Naive thymus-derived CD8-positive, alpha-beta T cell (primary cell): Measurements from ENCODE around the gene PKNOX2. TPM values are rescaled to one million over a fixed set of nuclear protein-coding genes. Genes with fewer than 3 reads are reported as not detected.

Source experiments
- ATAC-seq, 2 donors: fragments of 150-1000 bp; cut with Tn5 transposase in 1 of 2; sonication (Bioruptor Pico), chemical (Tn5 transposase) in 1 of 2; 1 replicate in 1 of 2; 2 replicates in 1 of 2; pipeline ENCODE4 v1.10.0; 2021; ENCODE audit warnings: mild to moderate bottlenecking in 2 of 2, moderate library complexity in 2 of 2
- POLR2A ChIA-PET: fragments of 350-600 bp; sonication (Branson Sonifier 250); formaldehyde crosslinking; loops from one replicate; lab custom pipeline; 2021; ENCODE audit warnings: antibody characterized with exemption; lab: Charles Lee
- DNase-seq, 10 donors: peaks; one replicate each; pipeline versions ENCODE4 v3.0.0 to v3.0.0-alpha.2; 2020 to 2022
- H3K27ac Mint-ChIP-seq, 10 donors: one replicate each; pipeline ENCODE4 v1.8.0; 2020 to 2022; ENCODE audit warnings: mild to moderate bottlenecking in 10 of 10, mixed read lengths in 10 of 10, moderate library complexity in 4 of 10, inconsistent platforms in 1 of 10
- H3K27me3 Mint-ChIP-seq, 5 donors: one replicate each; pipeline ENCODE4 v1.8.0; 2021 to 2022; ENCODE audit warnings: mixed read lengths in 5 of 5
- H3K36me3 Mint-ChIP-seq, 3 donors: one replicate each; pipeline ENCODE4 v1.8.0; 2020 to 2022; ENCODE audit warnings: mixed read lengths in 3 of 3, mild to moderate bottlenecking in 2 of 3, inconsistent platforms in 1 of 3
- H3K4me1 Mint-ChIP-seq, 4 donors: one replicate each; pipeline ENCODE4 v1.8.0; 2021 to 2022; ENCODE audit warnings: mixed read lengths in 4 of 4
- H3K4me3 Mint-ChIP-seq, 10 donors: one replicate each; pipeline ENCODE4 v1.8.0; 2020 to 2022; ENCODE audit warnings: mild to moderate bottlenecking in 10 of 10, mixed read lengths in 10 of 10, moderate library complexity in 6 of 10, inconsistent platforms in 1 of 10
- H3K9me3 Mint-ChIP-seq, 9 donors: one replicate each; pipeline ENCODE4 v1.8.0; 2020 to 2022; ENCODE audit warnings: mixed read lengths in 9 of 9, mild to moderate bottlenecking in 3 of 9, inconsistent platforms in 1 of 9, moderate library complexity in 1 of 9
- polyA plus RNA-seq, 3 donors: library from polyadenylated mRNA; unstranded; fragments of 300-500 nt; fragmentation: Illumina TruSeq; gene quantifications; one replicate each; pipeline ENCODE4 v1.2.3, GENCODE V29; 2021
- total RNA-seq, 8 experiments: library from RNA in 2 of 8; stranded (reverse) in 2 of 8; gene quantifications; one replicate each; pipeline ENCODE4 v1.2.3 and lab custom pipeline; 2021 to 2026

Gene PKNOX2
- total and polyA plus RNA-seq, 5 experiments from 2014 or later, result not detected

- H3K4me3 Mint-ChIP-seq, result no peak overlapping the region
- peaks cover 16 to 66% (median 34%) of the 10 kb centered on the region in 5 donors for H3K27me3 Mint-ChIP-seq
- no peak for ATAC-seq
- DNase-seq, result no peak
- H3K9me3 Mint-ChIP-seq, result no peaks in the 10 kb centered on the region
- peaks cover 3 to 6% (median 4%) of the 10 kb centered on the region in 4 donors for H3K4me1 Mint-ChIP-seq
- POLR2A ChIA-PET, result no interaction called here
- H3K27ac Mint-ChIP-seq, result no peak overlapping the region
- no peaks in the 10 kb centered on the region for H3K36me3 Mint-ChIP-seq
Measured at GRCh38 chr11:125139778-125140177, 24.8 kb upstream of the PKNOX2 start.

GRCh38 chr11:125140233-125140632, 24.3 kb upstream of the PKNOX2 start:
- POLR2A ChIA-PET, result no interaction called here
- H3K27me3 Mint-ChIP-seq, result peaks cover 12 to 65% (median 33%) of the 10 kb centered on the region in 5 donors
- H3K27ac Mint-ChIP-seq, result no peak overlapping the region

DNA sequence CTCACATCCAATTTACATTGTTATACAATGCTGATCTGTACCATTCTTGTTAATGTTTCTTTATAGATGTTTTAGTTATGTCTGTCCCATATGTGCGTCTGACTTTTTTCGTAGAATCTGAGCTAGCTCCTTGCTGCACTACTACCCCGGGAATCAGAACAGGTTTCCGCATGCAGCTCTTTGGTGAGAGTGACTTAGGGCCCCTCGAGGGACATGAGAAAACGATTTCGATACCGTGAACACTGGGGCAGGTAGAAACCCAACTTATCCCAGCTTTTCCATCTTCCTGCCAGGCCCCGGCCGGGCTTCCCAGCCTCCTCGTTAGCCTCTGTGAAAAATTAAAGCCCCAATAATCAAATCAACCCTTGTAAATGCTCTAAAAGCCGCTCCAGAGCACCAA, 23.4 kb upstream of the PKNOX2 start:
- DNase-seq (no peak), ATAC-seq (no peak)
- Mint-ChIP-seq H3K27ac (no peak overlapping the region), H3K9me3 (no peaks in the 10 kb centered on the region), H3K4me1 (peaks cover 3 to 6% (median 4%) of the 10 kb centered on the region in 4 donors), H3K4me3 (no peak overlapping the region), H3K36me3 (no peaks in the 10 kb centered on the region), H3K27me3 (peaks cover 11 to 64% (median 33%) of the 10 kb centered on the region in 5 donors)
- POLR2A ChIA-PET, result no interaction called here

More at GRCh38 chr11:125140233-125140632, 24.3 kb upstream of the PKNOX2 start:
- no peak for ATAC-seq
- no peak overlapping the region for H3K4me3 Mint-ChIP-seq
- no peaks in the 10 kb centered on the region for H3K36me3 Mint-ChIP-seq
- no peak for DNase-seq
- peaks cover 3 to 6% (median 4%) of the 10 kb centered on the region in 4 donors for H3K4me1 Mint-ChIP-seq
- H3K9me3 Mint-ChIP-seq, result no peaks in the 10 kb centered on the region

- peaks cover 3 to 6% (median 4%) of the 10 kb centered on the region in 4 donors for H3K4me1 Mint-ChIP-seq
- no peaks in the 10 kb centered on the region for H3K9me3 Mint-ChIP-seq
- ATAC-seq (peak; percentile 88 to 89), DNase-seq (peak; percentile 35 to 71 (median 62))
- H3K36me3 Mint-ChIP-seq, result no peaks in the 10 kb centered on the region
- POLR2A ChIA-PET, result no interaction called here
- H3K4me3 Mint-ChIP-seq, result peak overlapping the region in 4 of 10 donors; percentile 3 to 13 (median 6)
- H3K27me3 Mint-ChIP-seq, result peaks cover 11 to 64% (median 35%) of the 10 kb centered on the region in 5 donors
- peak overlapping the region in 1 of 10 donors; percentile 5 for H3K27ac Mint-ChIP-seq
Measured at GRCh38 chr11:125141686-125142535, 22.6 kb upstream of the PKNOX2 start.

DNA sequence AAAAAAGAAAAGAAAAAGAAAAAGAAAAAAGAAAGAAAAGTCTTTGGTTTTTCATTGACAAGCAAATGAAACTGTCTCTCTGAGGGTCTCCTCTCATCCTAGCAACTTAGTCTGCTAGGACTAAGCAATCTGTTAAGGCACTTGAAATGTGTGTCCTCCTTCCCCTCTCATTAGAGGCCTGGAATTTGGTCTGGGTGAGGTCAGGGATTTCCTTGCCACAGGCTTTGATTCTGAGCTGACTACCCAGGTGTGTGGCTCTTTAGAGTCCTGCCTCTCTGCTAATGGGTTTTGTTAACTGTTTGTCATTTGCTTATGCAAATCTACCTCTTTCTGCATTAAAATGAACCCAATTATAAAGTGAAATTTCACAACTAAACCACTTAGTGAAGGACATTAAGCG, 18.3 kb upstream of the PKNOX2 start:
- no peaks in the 10 kb centered on the region for H3K36me3 Mint-ChIP-seq
- H3K9me3 Mint-ChIP-seq, result no peaks in the 10 kb centered on the region
- H3K27ac Mint-ChIP-seq, result peak overlapping the region in 1 of 10 donors; percentile 21
- peaks cover 3 to 6% (median 4%) of the 10 kb centered on the region in 4 donors for H3K4me1 Mint-ChIP-seq
- H3K27me3 Mint-ChIP-seq, result peaks cover 3 to 33% (median 23%) of the 10 kb centered on the region in 5 donors
- POLR2A ChIA-PET, result no interaction called here
- no peak for ATAC-seq
- DNase-seq, result no peak
- peak overlapping the region in 1 of 10 donors; percentile 10 for H3K4me3 Mint-ChIP-seq

- no peak for ATAC-seq
- Mint-ChIP-seq H3K27ac (peak overlapping the region in 1 of 10 donors; percentile 73), H3K4me3 (no peak overlapping the region), H3K9me3 (no peaks in the 10 kb centered on the region), H3K4me1 (no peaks in the 10 kb centered on the region), H3K27me3 (peaks cover 0 to 23% (median 17%) of the 10 kb centered on the region in 5 donors), H3K36me3 (no peaks in the 10 kb centered on the region)
- no peak for DNase-seq
- POLR2A ChIA-PET, result no interaction called here
Measured at GRCh38 chr11:125147280-125147679, 17.3 kb upstream of the PKNOX2 start.

DNA sequence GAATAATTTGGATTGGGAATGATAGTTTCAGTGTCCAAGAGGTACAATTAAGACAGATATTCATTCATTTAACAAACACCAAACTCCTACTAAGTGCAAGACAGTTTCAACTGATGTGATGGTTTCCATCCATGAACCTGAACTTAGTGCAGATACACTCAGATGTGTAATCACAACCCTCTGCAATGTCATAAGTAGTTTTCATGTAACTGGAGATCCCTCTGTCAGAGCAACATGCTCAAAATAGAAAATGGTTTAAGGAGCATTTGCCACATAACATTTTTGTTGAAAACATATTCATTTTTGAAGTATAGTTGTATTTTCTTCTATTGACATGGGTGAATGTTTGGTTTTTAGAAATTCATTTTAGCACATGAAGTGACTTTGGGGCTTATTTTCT, 16.5 kb upstream of the PKNOX2 start:
- POLR2A ChIA-PET, result no interaction called here
- Mint-ChIP-seq H3K4me1 (no peaks in the 10 kb centered on the region), H3K36me3 (no peaks in the 10 kb centered on the region), H3K27ac (no peak overlapping the region), H3K27me3 (peaks cover 0 to 21% (median 15%) of the 10 kb centered on the region in 5 donors), H3K4me3 (no peak overlapping the region), H3K9me3 (no peaks in the 10 kb centered on the region)
- no peak for ATAC-seq
- DNase-seq, result no peak

DNA sequence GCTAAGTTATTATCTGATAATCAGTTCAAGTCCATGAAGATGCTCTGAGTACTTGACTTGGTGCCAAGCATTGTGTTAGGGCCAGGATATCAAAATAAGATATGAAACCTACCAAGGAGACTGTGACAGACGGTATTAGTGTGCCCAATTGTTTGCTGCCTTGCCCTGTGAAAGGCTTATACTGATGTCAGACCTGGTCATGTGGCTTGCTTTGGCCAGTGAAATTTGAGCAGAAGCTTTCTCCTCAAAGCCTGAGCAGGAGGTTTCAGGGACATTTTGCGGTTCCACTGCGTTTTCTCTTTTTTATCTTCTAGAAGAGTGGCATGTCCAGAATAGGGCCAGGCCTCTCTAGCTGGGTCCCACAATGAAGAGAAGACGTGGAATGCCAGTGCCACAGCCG, 15.8 kb upstream of the PKNOX2 start:
- H3K4me1 Mint-ChIP-seq, result no peaks in the 10 kb centered on the region
- H3K9me3 Mint-ChIP-seq, result no peaks in the 10 kb centered on the region
- no peak overlapping the region for H3K4me3 Mint-ChIP-seq
- POLR2A ChIA-PET, result no interaction called here
- H3K36me3 Mint-ChIP-seq, result no peaks in the 10 kb centered on the region
- ATAC-seq, result no peak
- peaks cover 0 to 17% (median 12%) of the 10 kb centered on the region in 5 donors for H3K27me3 Mint-ChIP-seq
- H3K27ac Mint-ChIP-seq, result no peak overlapping the region
- DNase-seq, result no peak

GRCh38 chr11:125153837-125154236, 10.7 kb upstream of the PKNOX2 start:
- peaks cover 18 to 44% (median 40%) of the 10 kb centered on the region in 5 donors for H3K27me3 Mint-ChIP-seq
- H3K36me3 Mint-ChIP-seq, result no peaks in the 10 kb centered on the region
- POLR2A ChIA-PET, result no interaction called here
- H3K4me3 Mint-ChIP-seq, result no peak overlapping the region
- H3K27ac Mint-ChIP-seq, result no peak overlapping the region
- no peak for DNase-seq
- no peak for ATAC-seq
- no peaks in the 10 kb centered on the region for H3K4me1 Mint-ChIP-seq
- no peaks in the 10 kb centered on the region for H3K9me3 Mint-ChIP-seq

DNA sequence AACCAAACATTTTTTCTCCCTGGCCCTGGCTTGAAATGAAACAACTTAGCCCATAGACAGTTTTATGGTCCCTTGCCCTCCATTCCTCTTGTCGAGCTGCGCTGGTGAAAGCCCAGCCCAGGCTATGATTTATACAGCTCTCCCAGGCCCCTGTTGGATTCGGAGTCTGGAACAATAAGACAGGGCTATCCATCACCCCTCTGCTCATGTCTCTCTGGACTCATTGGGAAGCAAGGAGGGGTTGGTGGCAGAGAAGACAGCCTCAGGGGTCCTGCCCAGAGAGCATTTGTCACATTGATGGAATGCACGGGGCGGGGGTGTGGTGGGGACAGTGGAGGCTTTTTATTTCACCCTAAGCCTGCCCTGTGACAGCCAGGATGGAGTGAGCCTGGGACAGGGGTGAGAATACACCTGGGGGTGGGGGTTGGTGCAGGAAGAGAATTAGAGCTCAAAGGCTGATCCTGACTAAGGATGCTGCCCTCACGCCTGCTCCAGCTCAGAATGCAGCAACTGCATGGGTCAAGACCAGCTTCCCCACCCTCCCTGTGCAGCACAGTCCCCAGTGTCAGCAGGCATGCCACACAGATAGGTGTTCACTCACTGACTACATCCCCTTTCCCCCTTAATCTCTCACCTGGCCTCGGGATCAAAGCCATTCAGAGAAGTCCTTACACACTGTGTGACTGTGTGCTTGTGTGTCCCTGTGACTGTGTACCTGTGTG, 10.0 kb upstream of the PKNOX2 start:
- Mint-ChIP-seq H3K9me3 (no peaks in the 10 kb centered on the region), H3K4me1 (no peaks in the 10 kb centered on the region), H3K4me3 (no peak overlapping the region), H3K27me3 (peaks cover 18 to 51% (median 40%) of the 10 kb centered on the region in 5 donors), H3K36me3 (no peaks in the 10 kb centered on the region), H3K27ac (no peak overlapping the region)
- POLR2A ChIA-PET, result no interaction called here
- ATAC-seq (no peak), DNase-seq (no peak)

GRCh38 chr11:125155100-125155444, 9.5 kb upstream of the PKNOX2 start:
- POLR2A ChIA-PET, result no interaction called here
- Mint-ChIP-seq H3K9me3 (no peaks in the 10 kb centered on the region), H3K4me3 (no peak overlapping the region), H3K36me3 (no peaks in the 10 kb centered on the region), H3K4me1 (no peaks in the 10 kb centered on the region), H3K27ac (no peak overlapping the region), H3K27me3 (peaks cover 18 to 56% (median 42%) of the 10 kb centered on the region in 5 donors)
- DNase-seq (no peak), ATAC-seq (no peak)

GRCh38 chr11:125155767-125156166, 8.8 kb upstream of the PKNOX2 start:
- peaks cover 18 to 63% (median 48%) of the 10 kb centered on the region in 5 donors for H3K27me3 Mint-ChIP-seq
- H3K36me3 Mint-ChIP-seq, result no peaks in the 10 kb centered on the region
- H3K4me3 Mint-ChIP-seq, result no peak overlapping the region
- no peaks in the 10 kb centered on the region for H3K4me1 Mint-ChIP-seq
- H3K27ac Mint-ChIP-seq, result no peak overlapping the region
- POLR2A ChIA-PET, result no interaction called here
- DNase-seq (no peak), ATAC-seq (no peak)
- no peaks in the 10 kb centered on the region for H3K9me3 Mint-ChIP-seq
